Osteocyte (in vitro differentiated cells): ENCODE data around the gene VGLL1. TPM values are rescaled to one million over a fixed set of nuclear protein-coding genes. Genes with fewer than 3 reads are reported as not detected.

ENCODE experiments used
- DNase-seq: peaks from one replicate; pipeline ENCODE4 v3.0.0; 2021; ENCODE audit warnings: mixed read lengths; ENCODE audit not compliant: unreplicated experiment; ENCODE audit errors: extremely low spot score
- H3K27ac Mint-ChIP-seq: one replicate; pipeline ENCODE4 v1.8.0; 2021; ENCODE audit warnings: mild to moderate bottlenecking, mixed read lengths; ENCODE audit not compliant: unreplicated experiment
- H3K27me3 Mint-ChIP-seq: one replicate; pipeline ENCODE4 v1.8.0; 2021; ENCODE audit warnings: mixed read lengths; ENCODE audit not compliant: unreplicated experiment
- H3K36me3 Mint-ChIP-seq: one replicate; pipeline ENCODE4 v1.8.0; 2021; ENCODE audit warnings: mixed read lengths; ENCODE audit not compliant: unreplicated experiment
- H3K4me1 Mint-ChIP-seq: one replicate; pipeline ENCODE4 v1.8.0; 2021; ENCODE audit warnings: mixed read lengths; ENCODE audit not compliant: unreplicated experiment
- H3K4me3 Mint-ChIP-seq: one replicate; pipeline ENCODE4 v1.8.0; 2021; ENCODE audit warnings: mild to moderate bottlenecking, moderate library complexity, mixed read lengths; ENCODE audit not compliant: unreplicated experiment
- H3K9me3 Mint-ChIP-seq: one replicate; pipeline ENCODE4 v1.8.0; 2021; ENCODE audit warnings: mixed read lengths; ENCODE audit not compliant: unreplicated experiment
- total RNA-seq: library from RNA; stranded (reverse); gene quantifications from 2 replicates; pipeline ENCODE4 v1.2.1, GENCODE V29; 2021
- TF ChIP-seq, protein P1 (sequence below): fragments of 200-600 bp; sonication (generic); IDR thresholded peaks from 2 replicates; pipeline ENCODE4 v1.5.0; 2021; ENCODE audit warnings: antibody characterized with exemption, mild to moderate bottlenecking, moderate library complexity

Gene VGLL1
- total RNA-seq, 1 donor from 2014 or later = not detected

DNA sequence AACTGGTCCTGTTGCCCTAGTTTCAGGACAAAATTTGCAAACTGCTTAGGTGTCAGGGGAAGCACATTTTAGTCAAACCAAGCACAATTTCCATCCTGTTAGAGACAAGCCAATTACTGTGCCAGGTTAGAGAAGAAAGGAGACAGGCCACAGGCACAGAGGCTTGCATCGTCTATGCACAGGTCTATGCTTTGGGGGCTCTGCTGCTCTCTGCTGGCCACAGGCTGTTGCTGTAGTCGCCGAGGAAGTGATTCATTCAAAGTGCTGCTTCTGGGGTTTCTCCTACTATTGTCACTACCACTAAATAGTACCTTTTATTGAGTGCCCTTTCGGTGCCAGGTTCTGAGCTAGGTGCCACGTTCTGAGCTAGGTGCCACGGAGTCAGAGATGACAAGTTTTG, 45.5 kb downstream of the VGLL1 start:
- Mint-ChIP-seq H3K9me3 (peaks cover 4% of the 10 kb centered on the region), H3K27me3 (peaks cover 7% of the 10 kb centered on the region), H3K4me1 (no peaks in the 10 kb centered on the region), H3K36me3 (no peaks in the 10 kb centered on the region), H3K27ac (no peak overlapping the region), H3K4me3 (no peak overlapping the region)
- DNase-seq = no peak
- TF ChIP-seq, protein P1, sequence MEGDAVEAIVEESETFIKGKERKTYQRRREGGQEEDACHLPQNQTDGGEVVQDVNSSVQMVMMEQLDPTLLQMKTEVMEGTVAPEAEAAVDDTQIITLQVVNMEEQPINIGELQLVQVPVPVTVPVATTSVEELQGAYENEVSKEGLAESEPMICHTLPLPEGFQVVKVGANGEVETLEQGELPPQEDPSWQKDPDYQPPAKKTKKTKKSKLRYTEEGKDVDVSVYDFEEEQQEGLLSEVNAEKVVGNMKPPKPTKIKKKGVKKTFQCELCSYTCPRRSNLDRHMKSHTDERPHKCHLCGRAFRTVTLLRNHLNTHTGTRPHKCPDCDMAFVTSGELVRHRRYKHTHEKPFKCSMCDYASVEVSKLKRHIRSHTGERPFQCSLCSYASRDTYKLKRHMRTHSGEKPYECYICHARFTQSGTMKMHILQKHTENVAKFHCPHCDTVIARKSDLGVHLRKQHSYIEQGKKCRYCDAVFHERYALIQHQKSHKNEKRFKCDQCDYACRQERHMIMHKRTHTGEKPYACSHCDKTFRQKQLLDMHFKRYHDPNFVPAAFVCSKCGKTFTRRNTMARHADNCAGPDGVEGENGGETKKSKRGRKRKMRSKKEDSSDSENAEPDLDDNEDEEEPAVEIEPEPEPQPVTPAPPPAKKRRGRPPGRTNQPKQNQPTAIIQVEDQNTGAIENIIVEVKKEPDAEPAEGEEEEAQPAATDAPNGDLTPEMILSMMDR = peak; percentile 68

- no peak for DNase-seq
- Mint-ChIP-seq H3K9me3 (no peaks in the 10 kb centered on the region), H3K27ac (no peak overlapping the region), H3K4me1 (no peaks in the 10 kb centered on the region), H3K4me3 (no peak overlapping the region), H3K36me3 (no peaks in the 10 kb centered on the region), H3K27me3 (peaks cover 7% of the 10 kb centered on the region)
- TF ChIP-seq, protein P1 = no peak
These were observed 48.3 kb downstream of the VGLL1 start for GRCh38 chrX:136580316-136580715.

DNA sequence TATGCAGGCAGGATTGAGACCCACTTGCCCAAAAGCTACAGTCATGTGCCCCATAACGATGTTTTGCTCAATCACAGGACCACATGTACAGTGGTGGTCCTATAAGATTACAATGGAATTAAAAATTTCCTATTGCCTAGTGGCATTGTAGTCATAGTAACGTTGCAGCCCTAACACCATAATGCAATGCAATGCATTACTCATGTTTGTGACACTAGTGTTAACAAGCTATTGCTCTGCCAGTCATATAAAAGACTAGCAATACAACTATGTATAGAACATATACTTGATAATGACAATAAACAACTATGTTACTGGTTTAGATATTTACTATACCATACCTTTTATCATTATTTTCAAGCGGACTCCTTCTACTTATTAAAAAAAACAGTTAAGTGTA, 50.6 kb downstream of the VGLL1 start:
- no peaks in the 10 kb centered on the region for H3K9me3 Mint-ChIP-seq
- no peaks in the 10 kb centered on the region for H3K4me1 Mint-ChIP-seq
- no peak overlapping the region for H3K4me3 Mint-ChIP-seq
- no peak overlapping the region for H3K27ac Mint-ChIP-seq
- no peaks in the 10 kb centered on the region for H3K36me3 Mint-ChIP-seq
- DNase-seq = no peak
- H3K27me3 Mint-ChIP-seq = peaks cover 7% of the 10 kb centered on the region
- TF ChIP-seq, protein P1 = no peak

GRCh38 chrX:136584545-136584944, 52.5 kb downstream of the VGLL1 start:
- Mint-ChIP-seq H3K4me3 (no peak overlapping the region), H3K36me3 (no peaks in the 10 kb centered on the region), H3K9me3 (no peaks in the 10 kb centered on the region), H3K4me1 (no peaks in the 10 kb centered on the region), H3K27ac (no peak overlapping the region), H3K27me3 (no peaks in the 10 kb centered on the region)
- TF ChIP-seq, protein P1 = no peak
- DNase-seq = no peak

DNA sequence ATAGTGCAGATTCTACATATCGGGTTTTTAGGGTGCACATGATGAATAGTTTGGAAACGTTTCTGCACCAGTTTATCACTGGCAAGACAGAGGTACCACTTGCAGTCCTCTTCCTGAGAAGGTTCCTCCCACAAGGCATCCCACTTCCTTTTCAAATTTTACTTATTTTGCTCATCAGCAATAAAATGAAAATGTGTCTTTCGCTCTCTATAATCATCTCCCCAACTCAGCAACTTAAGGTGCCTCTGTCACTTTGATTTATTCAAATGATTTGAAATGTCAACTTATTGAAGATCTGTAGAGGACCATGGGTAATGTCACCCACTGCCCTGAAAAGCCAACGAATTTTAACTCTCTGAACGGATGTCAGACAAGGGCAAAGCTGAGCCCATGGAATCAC, 53.2 kb downstream of the VGLL1 start:
- Mint-ChIP-seq H3K9me3 (no peaks in the 10 kb centered on the region), H3K27me3 (no peaks in the 10 kb centered on the region), H3K27ac (no peak overlapping the region), H3K36me3 (no peaks in the 10 kb centered on the region), H3K4me3 (no peak overlapping the region), H3K4me1 (no peaks in the 10 kb centered on the region)
- TF ChIP-seq, protein P1 = no peak
- DNase-seq = no peak
